ENCODE results near the gene PTPRM.

DNA sequence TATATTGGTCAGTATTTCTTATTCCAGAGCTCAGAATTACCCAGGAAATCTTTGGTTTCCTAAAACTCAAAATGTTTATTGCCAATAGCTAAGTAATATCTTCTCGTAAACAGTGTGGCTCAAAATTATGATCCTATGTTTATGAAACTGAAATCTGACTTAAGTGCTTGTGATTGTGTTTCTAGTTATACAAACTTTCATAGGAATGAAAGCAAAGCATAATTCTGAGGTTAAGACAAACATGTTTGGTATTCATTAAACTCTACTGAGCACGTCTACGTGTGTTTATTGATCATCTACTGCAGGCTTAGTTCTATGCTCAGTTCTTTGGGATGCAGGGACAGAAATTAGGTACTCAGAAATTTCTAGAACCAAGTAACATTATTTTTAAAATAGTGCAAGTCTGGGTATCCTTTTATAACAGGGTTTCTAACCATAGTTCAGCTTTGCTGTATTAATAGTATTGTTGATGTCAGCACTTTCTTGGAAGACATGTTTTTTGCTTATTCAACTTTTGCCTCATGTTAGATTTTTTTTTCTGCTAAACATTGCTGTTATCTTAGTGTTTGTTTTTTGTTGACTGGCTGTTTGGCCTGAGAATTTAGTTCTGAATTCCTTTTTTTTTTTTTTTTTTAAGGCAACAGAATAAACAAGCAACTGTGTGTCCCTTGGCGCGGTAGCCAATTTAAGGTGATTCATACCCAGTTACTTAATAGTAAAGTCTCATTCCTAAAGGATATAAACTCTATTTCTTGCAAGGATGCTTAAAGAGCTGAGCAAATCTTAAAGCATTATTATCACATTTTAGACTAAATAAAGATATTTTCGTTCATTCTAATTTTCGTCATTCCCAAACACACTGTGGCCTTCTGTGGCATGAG lies 31.3 kb downstream of the PTPRM start:
- TF ChIP-seq, protein P1, sequence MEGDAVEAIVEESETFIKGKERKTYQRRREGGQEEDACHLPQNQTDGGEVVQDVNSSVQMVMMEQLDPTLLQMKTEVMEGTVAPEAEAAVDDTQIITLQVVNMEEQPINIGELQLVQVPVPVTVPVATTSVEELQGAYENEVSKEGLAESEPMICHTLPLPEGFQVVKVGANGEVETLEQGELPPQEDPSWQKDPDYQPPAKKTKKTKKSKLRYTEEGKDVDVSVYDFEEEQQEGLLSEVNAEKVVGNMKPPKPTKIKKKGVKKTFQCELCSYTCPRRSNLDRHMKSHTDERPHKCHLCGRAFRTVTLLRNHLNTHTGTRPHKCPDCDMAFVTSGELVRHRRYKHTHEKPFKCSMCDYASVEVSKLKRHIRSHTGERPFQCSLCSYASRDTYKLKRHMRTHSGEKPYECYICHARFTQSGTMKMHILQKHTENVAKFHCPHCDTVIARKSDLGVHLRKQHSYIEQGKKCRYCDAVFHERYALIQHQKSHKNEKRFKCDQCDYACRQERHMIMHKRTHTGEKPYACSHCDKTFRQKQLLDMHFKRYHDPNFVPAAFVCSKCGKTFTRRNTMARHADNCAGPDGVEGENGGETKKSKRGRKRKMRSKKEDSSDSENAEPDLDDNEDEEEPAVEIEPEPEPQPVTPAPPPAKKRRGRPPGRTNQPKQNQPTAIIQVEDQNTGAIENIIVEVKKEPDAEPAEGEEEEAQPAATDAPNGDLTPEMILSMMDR (IDR thresholded peaks at IDR 0.05): no peak
- TF ChIP-seq, protein P2, sequence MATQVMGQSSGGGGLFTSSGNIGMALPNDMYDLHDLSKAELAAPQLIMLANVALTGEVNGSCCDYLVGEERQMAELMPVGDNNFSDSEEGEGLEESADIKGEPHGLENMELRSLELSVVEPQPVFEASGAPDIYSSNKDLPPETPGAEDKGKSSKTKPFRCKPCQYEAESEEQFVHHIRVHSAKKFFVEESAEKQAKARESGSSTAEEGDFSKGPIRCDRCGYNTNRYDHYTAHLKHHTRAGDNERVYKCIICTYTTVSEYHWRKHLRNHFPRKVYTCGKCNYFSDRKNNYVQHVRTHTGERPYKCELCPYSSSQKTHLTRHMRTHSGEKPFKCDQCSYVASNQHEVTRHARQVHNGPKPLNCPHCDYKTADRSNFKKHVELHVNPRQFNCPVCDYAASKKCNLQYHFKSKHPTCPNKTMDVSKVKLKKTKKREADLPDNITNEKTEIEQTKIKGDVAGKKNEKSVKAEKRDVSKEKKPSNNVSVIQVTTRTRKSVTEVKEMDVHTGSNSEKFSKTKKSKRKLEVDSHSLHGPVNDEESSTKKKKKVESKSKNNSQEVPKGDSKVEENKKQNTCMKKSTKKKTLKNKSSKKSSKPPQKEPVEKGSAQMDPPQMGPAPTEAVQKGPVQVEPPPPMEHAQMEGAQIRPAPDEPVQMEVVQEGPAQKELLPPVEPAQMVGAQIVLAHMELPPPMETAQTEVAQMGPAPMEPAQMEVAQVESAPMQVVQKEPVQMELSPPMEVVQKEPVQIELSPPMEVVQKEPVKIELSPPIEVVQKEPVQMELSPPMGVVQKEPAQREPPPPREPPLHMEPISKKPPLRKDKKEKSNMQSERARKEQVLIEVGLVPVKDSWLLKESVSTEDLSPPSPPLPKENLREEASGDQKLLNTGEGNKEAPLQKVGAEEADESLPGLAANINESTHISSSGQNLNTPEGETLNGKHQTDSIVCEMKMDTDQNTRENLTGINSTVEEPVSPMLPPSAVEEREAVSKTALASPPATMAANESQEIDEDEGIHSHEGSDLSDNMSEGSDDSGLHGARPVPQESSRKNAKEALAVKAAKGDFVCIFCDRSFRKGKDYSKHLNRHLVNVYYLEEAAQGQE (IDR thresholded peaks at IDR 0.05): no peak
- TF ChIP-seq, protein P3, sequence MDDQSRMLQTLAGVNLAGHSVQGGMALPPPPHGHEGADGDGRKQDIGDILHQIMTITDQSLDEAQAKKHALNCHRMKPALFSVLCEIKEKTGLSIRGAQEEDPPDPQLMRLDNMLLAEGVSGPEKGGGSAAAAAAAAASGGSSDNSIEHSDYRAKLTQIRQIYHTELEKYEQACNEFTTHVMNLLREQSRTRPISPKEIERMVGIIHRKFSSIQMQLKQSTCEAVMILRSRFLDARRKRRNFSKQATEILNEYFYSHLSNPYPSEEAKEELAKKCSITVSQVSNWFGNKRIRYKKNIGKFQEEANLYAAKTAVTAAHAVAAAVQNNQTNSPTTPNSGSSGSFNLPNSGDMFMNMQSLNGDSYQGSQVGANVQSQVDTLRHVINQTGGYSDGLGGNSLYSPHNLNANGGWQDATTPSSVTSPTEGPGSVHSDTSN (IDR thresholded peaks at IDR 0.05): no peak
- TF ChIP-seq, protein P4, sequence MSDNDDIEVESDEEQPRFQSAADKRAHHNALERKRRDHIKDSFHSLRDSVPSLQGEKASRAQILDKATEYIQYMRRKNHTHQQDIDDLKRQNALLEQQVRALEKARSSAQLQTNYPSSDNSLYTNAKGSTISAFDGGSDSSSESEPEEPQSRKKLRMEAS (IDR thresholded peaks at IDR 0.05): no peak
